ENCODE results near the gene KCNAB1.
"Not testable (repeated sequence)": the region's sequence is repeated elsewhere in the genome, so short reads cannot be mapped to it uniquely, and the experiment has no call there.

KCNAB1 gene

DNA sequence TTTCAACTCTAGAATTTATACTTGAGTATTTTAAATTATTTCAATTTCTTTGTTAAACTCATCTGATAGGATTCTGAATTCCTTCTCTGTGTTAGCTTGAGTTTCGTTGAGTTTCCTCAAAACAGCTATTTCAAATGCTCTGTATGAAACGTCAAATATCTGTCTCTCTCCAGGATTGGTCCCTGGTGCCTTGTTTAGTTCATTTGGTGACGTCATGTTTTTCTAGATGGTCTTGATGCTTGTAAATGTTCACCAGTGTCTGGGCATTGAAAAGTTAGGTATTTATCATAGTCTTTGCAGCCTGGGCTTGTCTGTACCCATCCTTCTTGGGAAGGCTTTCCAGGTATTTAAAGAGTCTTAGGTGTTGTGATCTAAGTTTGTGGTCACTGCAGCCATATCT is 151.1 kb downstream of the KCNAB1 start:
- Histone ChIP-seq H3K4me3 (ENCODE audit: low read depth in 1 of 2, low read length in 1 of 2) (no peak overlapping the region), H3K36me3 (no peaks in the 10 kb centered on the region), H3K9me3 (no peaks in the 10 kb centered on the region), H3K27ac (no peak overlapping the region), H3K27me3 (no peaks in the 10 kb centered on the region), H3K4me1 (ENCODE audit: control insufficient read depth in 1 of 2, insufficient read depth in 1 of 2, low read depth in 1 of 2, low read length in 1 of 2) (no peaks in the 10 kb centered on the region)
- TF ChIP-seq, protein P1, sequence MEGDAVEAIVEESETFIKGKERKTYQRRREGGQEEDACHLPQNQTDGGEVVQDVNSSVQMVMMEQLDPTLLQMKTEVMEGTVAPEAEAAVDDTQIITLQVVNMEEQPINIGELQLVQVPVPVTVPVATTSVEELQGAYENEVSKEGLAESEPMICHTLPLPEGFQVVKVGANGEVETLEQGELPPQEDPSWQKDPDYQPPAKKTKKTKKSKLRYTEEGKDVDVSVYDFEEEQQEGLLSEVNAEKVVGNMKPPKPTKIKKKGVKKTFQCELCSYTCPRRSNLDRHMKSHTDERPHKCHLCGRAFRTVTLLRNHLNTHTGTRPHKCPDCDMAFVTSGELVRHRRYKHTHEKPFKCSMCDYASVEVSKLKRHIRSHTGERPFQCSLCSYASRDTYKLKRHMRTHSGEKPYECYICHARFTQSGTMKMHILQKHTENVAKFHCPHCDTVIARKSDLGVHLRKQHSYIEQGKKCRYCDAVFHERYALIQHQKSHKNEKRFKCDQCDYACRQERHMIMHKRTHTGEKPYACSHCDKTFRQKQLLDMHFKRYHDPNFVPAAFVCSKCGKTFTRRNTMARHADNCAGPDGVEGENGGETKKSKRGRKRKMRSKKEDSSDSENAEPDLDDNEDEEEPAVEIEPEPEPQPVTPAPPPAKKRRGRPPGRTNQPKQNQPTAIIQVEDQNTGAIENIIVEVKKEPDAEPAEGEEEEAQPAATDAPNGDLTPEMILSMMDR (IDR thresholded peaks at IDR 0.05) = no peak

- TF ChIP-seq, protein P1 (IDR thresholded peaks at IDR 0.05) = no peak
- Histone ChIP-seq H3K4me3 (ENCODE audit: low read depth in 1 of 2, low read length in 1 of 2) (no peak overlapping the region), H3K27me3 (no peaks in the 10 kb centered on the region), H3K36me3 (no peaks in the 10 kb centered on the region), H3K27ac (no peak overlapping the region), H3K4me1 (ENCODE audit: control insufficient read depth in 1 of 2, insufficient read depth in 1 of 2, low read depth in 1 of 2, low read length in 1 of 2) (no peaks in the 10 kb centered on the region), H3K9me3 (no peaks in the 10 kb centered on the region)
These were observed 151.8 kb downstream of the KCNAB1 start for GRCh38 chr3:156271995-156272719.

GRCh38 chr3:156273111-156273694 is 152.8 kb downstream of the KCNAB1 start:
- no peak overlapping the region for H3K4me3 ChIP-seq (ENCODE audit: low read depth in 1 of 2, low read length in 1 of 2)
- no peak overlapping the region for H3K27ac ChIP-seq
- TF ChIP-seq, protein P1 (IDR thresholded peaks at IDR 0.05) = no peak
- no peaks in the 10 kb centered on the region for H3K9me3 ChIP-seq
- no peaks in the 10 kb centered on the region for H3K36me3 ChIP-seq
- peaks cover 4% of the 10 kb centered on the region for H3K27me3 ChIP-seq
- H3K4me1 ChIP-seq (ENCODE audit: control insufficient read depth in 1 of 2, insufficient read depth in 1 of 2, low read depth in 1 of 2, low read length in 1 of 2) = no peaks in the 10 kb centered on the region

DNA sequence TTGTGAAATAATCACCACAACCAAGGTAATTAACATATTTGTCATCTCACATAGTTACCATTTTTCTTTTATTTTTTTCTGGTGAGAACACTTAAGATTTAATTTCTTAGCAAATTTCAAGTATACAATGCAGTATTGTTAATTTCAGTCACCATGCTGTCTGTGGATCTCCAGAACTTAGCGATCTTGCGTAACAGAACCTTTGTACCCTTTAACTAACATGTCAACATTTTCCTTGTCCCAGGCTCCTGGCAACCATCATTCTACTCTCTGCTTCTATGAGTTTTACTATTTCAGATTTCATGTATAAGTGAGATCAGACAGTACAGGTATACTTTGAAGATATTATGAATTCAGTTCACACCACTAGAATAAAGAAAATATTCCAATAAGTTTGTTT is 154.4 kb downstream of the KCNAB1 start:
- no peaks in the 10 kb centered on the region for H3K9me3 ChIP-seq
- no peaks in the 10 kb centered on the region for H3K36me3 ChIP-seq
- peaks cover 4% of the 10 kb centered on the region for H3K27me3 ChIP-seq

DNA sequence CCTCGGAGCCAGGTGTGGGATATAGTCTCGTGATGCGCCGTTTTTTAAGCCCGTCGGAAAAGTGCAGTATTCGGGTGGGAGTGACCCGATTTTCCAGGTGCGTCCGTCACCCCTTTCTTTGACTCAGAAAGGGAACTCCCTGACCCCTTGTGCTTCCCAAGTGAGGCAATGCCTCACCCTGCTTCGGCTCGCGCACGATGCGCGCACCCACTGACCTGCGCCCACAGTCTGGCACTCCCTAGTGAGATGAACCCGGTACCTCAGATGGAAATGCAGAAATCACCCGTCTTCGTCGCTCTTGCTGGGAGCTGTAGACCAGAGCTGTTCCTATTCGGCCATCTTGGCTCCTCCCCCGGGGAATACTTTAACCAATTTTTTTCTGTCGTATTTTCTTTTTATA is 164.3 kb downstream of the KCNAB1 start:
- peaks cover 17% of the 10 kb centered on the region for H3K27me3 ChIP-seq
- H3K9me3 ChIP-seq; H3K36me3 ChIP-seq; H3K4me1 ChIP-seq (ENCODE audit: control insufficient read depth in 1 of 2, insufficient read depth in 1 of 2, low read depth in 1 of 2, low read length in 1 of 2); H3K4me3 ChIP-seq (ENCODE audit: low read depth in 1 of 2, low read length in 1 of 2); H3K27ac ChIP-seq: not testable (repeated sequence)

More for the DNA sequence above, 154.4 kb downstream of the KCNAB1 start:
- Histone ChIP-seq H3K4me1 (ENCODE audit: control insufficient read depth in 1 of 2, insufficient read depth in 1 of 2, low read depth in 1 of 2, low read length in 1 of 2) (no peaks in the 10 kb centered on the region), H3K4me3 (ENCODE audit: low read depth in 1 of 2, low read length in 1 of 2) (no peak overlapping the region), H3K27ac (no peak overlapping the region)
- TF ChIP-seq, protein P1 (IDR thresholded peaks at IDR 0.05) = no peak

- TF ChIP-seq, protein P1 (IDR thresholded peaks at IDR 0.05) = no peak
- no peak overlapping the region for H3K27ac ChIP-seq
- H3K27me3 ChIP-seq = peaks cover 27% of the 10 kb centered on the region
- H3K4me1 ChIP-seq (ENCODE audit: control insufficient read depth in 1 of 2, insufficient read depth in 1 of 2, low read depth in 1 of 2, low read length in 1 of 2) = no peaks in the 10 kb centered on the region
- H3K36me3 ChIP-seq = no peaks in the 10 kb centered on the region
- H3K4me3 ChIP-seq (ENCODE audit: low read depth in 1 of 2, low read length in 1 of 2) = no peak overlapping the region
- no peaks in the 10 kb centered on the region for H3K9me3 ChIP-seq
These were observed 165.2 kb downstream of the KCNAB1 start for GRCh38 chr3:156285626-156286025.

Data from neutrophil (primary cell).